Measurements from ENCODE around the gene MEIKIN. TPM values are rescaled to one million over a fixed set of nuclear protein-coding genes. Genes with fewer than 3 reads are reported as not detected.

The MEIKIN gene
- polyA plus RNA-seq, 1 donor from 2014 or later: not detected

GRCh38 chr5:131973089-131973712 is 27.7 kb upstream of the MEIKIN start:
- no peaks in the 10 kb centered on the region for H3F3A ChIP-seq (ENCODE audit: insufficient read depth, low read length, poor library complexity, severe bottlenecking)
- no peaks in the 10 kb centered on the region for H3K36me3 ChIP-seq (ENCODE audit: insufficient read depth, low read length)
- no peak overlapping the region for H3K4me3 ChIP-seq (ENCODE audit: low read length)
- no peaks in the 10 kb centered on the region for H3K9me3 ChIP-seq (ENCODE audit: low read length)
- no peaks in the 10 kb centered on the region for H3K27me3 ChIP-seq (ENCODE audit: insufficient read depth, low read depth, low read length)
- no peak overlapping the region for H2AFZ ChIP-seq (ENCODE audit: low read depth, low read length)
- no peak overlapping the region for H3K9ac ChIP-seq (ENCODE audit: low read length)
- no peak overlapping the region for H3K27ac ChIP-seq (ENCODE audit: low read length)
- no peaks in the 10 kb centered on the region for H3K9me2 ChIP-seq (ENCODE audit: insufficient read depth, low read length)
- no peaks in the 10 kb centered on the region for H4K20me1 ChIP-seq (ENCODE audit: insufficient read depth)
- H3K4me2 ChIP-seq (ENCODE audit: low read length): no peak overlapping the region
- no peaks in the 10 kb centered on the region for H3K79me2 ChIP-seq (replicated peaks; ENCODE audit: insufficient read depth, low read length)
- TF ChIP-seq MXI1 (conservative IDR thresholded peaks at IDR 0.05; ENCODE audit: poor library complexity, severe bottlenecking): no peak
- no peak for TF ChIP-seq CTCF (IDR thresholded peaks at IDR 0.05; ENCODE audit: poor library complexity, severe bottlenecking)
- TF ChIP-seq EZH2 (IDR thresholded peaks at IDR 0.05; ENCODE audit: borderline replicate concordance, insufficient read depth, low read length, poor library complexity, severe bottlenecking): no peak
- TF ChIP-seq EP300 (conservative IDR thresholded peaks at IDR 0.05; ENCODE audit: poor library complexity, severe bottlenecking): no peak

- Histone ChIP-seq H3K9ac (ENCODE audit: low read length) (no peak overlapping the region), H3K9me2 (ENCODE audit: insufficient read depth, low read length) (no peaks in the 10 kb centered on the region), H3K4me3 (ENCODE audit: low read length) (no peak overlapping the region), H3K4me2 (ENCODE audit: low read length) (no peak overlapping the region), H3K9me3 (ENCODE audit: low read length) (no peaks in the 10 kb centered on the region), H3K36me3 (ENCODE audit: insufficient read depth, low read length) (peaks cover 3% of the 10 kb centered on the region), H2AFZ (ENCODE audit: low read depth, low read length) (no peak overlapping the region), H3K27me3 (ENCODE audit: insufficient read depth, low read depth, low read length) (no peaks in the 10 kb centered on the region), H3K79me2 (replicated peaks; ENCODE audit: insufficient read depth, low read length) (no peaks in the 10 kb centered on the region), H3K27ac (ENCODE audit: low read length) (no peak overlapping the region), H3F3A (ENCODE audit: insufficient read depth, low read length, poor library complexity, severe bottlenecking) (no peaks in the 10 kb centered on the region), H4K20me1 (ENCODE audit: insufficient read depth) (no peaks in the 10 kb centered on the region)
- TF ChIP-seq SMC3 (conservative IDR thresholded peaks at IDR 0.05; ENCODE audit: poor library complexity) (no peak), EZH2 (IDR thresholded peaks at IDR 0.05; ENCODE audit: borderline replicate concordance, insufficient read depth, low read length, poor library complexity, severe bottlenecking) (no peak), TAF1 (IDR thresholded peaks at IDR 0.05; ENCODE audit: low read depth) (no peak), EP300 (conservative IDR thresholded peaks at IDR 0.05; ENCODE audit: poor library complexity, severe bottlenecking) (no peak), REST (IDR thresholded peaks at IDR 0.05; ENCODE audit: borderline replicate concordance) (no peak)
These were observed 23.0 kb upstream of the MEIKIN start for GRCh38 chr5:131968396-131968954.

Data from neural cell (in vitro differentiated cells).